ENCODE data around the gene CYP2U1.

Gene CYP2U1

DNA sequence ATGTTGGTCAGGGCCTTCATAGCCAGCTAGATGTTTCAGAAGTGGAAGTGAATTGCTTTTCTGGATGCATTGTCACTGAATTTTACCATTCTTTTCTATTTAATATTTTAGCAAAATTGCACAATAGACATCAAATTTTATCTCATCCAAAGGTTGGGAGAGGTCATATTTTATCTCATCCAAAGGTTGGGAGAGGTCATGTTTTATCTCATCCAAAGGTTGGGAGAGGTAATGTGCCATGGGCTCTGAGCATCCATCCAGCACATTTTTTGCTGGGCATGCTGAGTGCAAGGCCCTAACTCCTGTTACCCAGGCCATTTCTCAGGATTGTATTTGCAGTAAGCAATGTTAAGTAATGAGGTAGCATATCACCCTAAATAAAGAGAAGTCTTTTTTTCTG is 14.7 kb upstream of the CYP2U1 start:
- TF ChIP-seq TAF1 (IDR thresholded peaks at IDR 0.05; ENCODE audit: borderline replicate concordance, insufficient read depth, low read length) (no peak), FOXP2 (optimal IDR thresholded peaks at IDR 0.05; ENCODE audit: borderline replicate concordance, extremely low read depth, extremely low read length, insufficient read depth) (no peak), POLR2AphosphoS5 (IDR thresholded peaks at IDR 0.05; ENCODE audit: low read depth, low read length) (no peak), SIN3A (IDR thresholded peaks at IDR 0.05; ENCODE audit: borderline replicate concordance, insufficient read depth, low read length) (no peak)
- TF ChIP-seq, protein P1, sequence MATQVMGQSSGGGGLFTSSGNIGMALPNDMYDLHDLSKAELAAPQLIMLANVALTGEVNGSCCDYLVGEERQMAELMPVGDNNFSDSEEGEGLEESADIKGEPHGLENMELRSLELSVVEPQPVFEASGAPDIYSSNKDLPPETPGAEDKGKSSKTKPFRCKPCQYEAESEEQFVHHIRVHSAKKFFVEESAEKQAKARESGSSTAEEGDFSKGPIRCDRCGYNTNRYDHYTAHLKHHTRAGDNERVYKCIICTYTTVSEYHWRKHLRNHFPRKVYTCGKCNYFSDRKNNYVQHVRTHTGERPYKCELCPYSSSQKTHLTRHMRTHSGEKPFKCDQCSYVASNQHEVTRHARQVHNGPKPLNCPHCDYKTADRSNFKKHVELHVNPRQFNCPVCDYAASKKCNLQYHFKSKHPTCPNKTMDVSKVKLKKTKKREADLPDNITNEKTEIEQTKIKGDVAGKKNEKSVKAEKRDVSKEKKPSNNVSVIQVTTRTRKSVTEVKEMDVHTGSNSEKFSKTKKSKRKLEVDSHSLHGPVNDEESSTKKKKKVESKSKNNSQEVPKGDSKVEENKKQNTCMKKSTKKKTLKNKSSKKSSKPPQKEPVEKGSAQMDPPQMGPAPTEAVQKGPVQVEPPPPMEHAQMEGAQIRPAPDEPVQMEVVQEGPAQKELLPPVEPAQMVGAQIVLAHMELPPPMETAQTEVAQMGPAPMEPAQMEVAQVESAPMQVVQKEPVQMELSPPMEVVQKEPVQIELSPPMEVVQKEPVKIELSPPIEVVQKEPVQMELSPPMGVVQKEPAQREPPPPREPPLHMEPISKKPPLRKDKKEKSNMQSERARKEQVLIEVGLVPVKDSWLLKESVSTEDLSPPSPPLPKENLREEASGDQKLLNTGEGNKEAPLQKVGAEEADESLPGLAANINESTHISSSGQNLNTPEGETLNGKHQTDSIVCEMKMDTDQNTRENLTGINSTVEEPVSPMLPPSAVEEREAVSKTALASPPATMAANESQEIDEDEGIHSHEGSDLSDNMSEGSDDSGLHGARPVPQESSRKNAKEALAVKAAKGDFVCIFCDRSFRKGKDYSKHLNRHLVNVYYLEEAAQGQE (IDR thresholded peaks at IDR 0.05; ENCODE audit: insufficient read depth in 1 of 2, low read depth in 2 of 2, low read length in 2 of 2) = no peak

DNA sequence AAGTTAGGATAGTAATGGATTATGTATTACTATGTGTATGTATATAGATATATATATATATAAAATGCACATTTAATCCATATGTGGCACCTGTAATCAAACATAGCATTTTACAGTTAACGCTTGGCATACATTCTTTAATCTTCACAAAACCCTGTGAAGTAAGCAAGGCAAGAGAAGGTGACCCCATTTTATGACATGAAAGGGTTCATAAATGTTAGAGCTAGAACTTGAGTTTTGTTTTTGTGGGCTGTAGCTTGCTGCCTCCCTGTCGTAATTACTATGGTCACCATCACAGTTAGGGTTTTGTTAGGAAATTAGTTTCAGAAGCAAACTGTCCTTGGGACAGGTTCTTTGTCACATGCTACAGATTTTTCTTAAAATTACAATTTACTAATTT is 13.8 kb upstream of the CYP2U1 start:
- TF ChIP-seq, protein P1 (IDR thresholded peaks at IDR 0.05; ENCODE audit: insufficient read depth in 1 of 2, low read depth in 2 of 2, low read length in 2 of 2) = no peak
- TF ChIP-seq SIN3A (IDR thresholded peaks at IDR 0.05; ENCODE audit: borderline replicate concordance, insufficient read depth, low read length) (no peak), TAF1 (IDR thresholded peaks at IDR 0.05; ENCODE audit: borderline replicate concordance, insufficient read depth, low read length) (no peak), FOXP2 (optimal IDR thresholded peaks at IDR 0.05; ENCODE audit: borderline replicate concordance, extremely low read depth, extremely low read length, insufficient read depth) (no peak), POLR2AphosphoS5 (IDR thresholded peaks at IDR 0.05; ENCODE audit: low read depth, low read length) (no peak)

DNA sequence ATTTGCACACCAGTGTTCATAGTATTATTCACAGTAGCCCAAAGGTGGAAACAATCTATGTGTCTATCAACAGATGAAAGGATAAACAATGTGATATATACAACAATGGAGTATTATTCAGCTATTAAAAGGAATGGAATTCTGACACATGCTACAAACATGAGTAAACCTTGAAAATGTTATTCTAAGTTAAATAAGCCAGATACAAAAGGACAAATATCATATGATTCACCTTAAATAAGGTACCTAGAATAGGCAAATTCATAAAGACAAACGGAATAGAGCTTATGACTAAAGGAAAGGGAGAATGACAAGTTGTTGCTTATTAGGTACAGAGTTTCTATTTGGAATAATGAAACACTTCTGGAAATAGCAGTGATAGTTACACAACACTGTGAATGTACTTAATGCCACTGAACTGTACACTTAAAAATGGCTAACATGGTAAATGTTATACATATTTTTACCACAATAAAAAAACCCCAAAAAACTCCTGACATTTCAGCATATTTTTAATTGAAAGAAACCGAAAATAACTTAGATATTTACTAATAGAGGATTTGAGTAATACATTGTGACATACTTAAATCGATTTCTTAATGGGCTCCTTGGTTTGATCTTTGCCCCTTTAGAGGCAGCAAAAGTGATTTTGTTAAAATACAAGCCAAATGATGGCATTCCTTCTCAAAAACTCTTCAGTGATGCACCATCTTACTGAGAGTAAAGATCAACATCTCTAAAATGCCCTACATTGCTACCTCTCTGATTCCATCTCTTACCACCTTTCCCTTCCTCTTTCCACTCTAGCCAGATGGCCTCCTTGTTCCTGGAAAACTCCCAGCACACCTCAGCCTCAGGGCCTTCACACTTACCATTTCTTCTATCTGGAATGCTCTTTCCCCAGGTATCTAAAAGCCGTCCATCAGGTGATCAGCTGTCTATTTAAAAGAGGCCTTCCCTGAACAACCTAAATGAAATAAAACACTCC is 8.6 kb upstream of the CYP2U1 start:
- TF ChIP-seq, protein P1 (IDR thresholded peaks at IDR 0.05; ENCODE audit: insufficient read depth in 1 of 2, low read depth in 2 of 2, low read length in 2 of 2) = no peak
- TF ChIP-seq FOXP2 (optimal IDR thresholded peaks at IDR 0.05; ENCODE audit: borderline replicate concordance, extremely low read depth, extremely low read length, insufficient read depth) (no peak), POLR2AphosphoS5 (IDR thresholded peaks at IDR 0.05; ENCODE audit: low read depth, low read length) (no peak), SIN3A (IDR thresholded peaks at IDR 0.05; ENCODE audit: borderline replicate concordance, insufficient read depth, low read length) (no peak), TAF1 (IDR thresholded peaks at IDR 0.05; ENCODE audit: borderline replicate concordance, insufficient read depth, low read length) (no peak)

DNA sequence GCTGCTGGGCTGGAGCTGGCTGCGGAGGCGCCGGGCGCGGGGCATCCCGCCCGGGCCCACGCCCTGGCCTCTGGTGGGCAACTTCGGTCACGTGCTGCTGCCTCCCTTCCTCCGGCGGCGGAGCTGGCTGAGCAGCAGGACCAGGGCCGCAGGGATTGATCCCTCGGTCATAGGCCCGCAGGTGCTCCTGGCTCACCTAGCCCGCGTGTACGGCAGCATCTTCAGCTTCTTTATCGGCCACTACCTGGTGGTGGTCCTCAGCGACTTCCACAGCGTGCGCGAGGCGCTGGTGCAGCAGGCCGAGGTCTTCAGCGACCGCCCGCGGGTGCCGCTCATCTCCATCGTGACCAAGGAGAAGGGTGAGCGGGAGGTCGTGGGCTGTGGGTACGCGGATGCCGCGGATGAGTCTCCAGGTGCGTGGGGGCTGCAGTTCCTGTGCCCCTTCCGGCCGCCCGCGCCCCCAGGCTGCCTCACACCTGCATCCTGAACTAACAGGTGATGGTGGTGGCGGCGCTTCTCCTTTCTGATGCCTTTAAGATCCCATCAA is 499 bp downstream of the CYP2U1 start:
- no peak for TF ChIP-seq POLR2AphosphoS5 (IDR thresholded peaks at IDR 0.05; ENCODE audit: low read depth, low read length)
- TF ChIP-seq SIN3A (IDR thresholded peaks at IDR 0.05; ENCODE audit: borderline replicate concordance, insufficient read depth, low read length) = no peak
- TF ChIP-seq, protein P1 (IDR thresholded peaks at IDR 0.05; ENCODE audit: insufficient read depth in 1 of 2, low read depth in 2 of 2, low read length in 2 of 2) = no peak
- no peak for TF ChIP-seq FOXP2 (optimal IDR thresholded peaks at IDR 0.05; ENCODE audit: borderline replicate concordance, extremely low read depth, extremely low read length, insufficient read depth)
